HEK293 (cell line): Measurements from ENCODE around the gene KRT79.

Experiments
- CTCF ChIP-seq: fragments of 450-650 bp; formaldehyde crosslinking; IDR thresholded peaks from 2 replicates; pipeline ENCODE4 v1.5.1; 2016; ENCODE audit warnings: missing biosample characterization, missing genetic modification characterization
- GLI4 ChIP-seq: fragments of 450-650 bp; formaldehyde crosslinking; IDR thresholded peaks from 2 replicates; pipeline ENCODE4 v1.5.1; 2016; ENCODE audit warnings: missing biosample characterization, missing genetic modification characterization
- KLF8 ChIP-seq: fragments of 450-650 bp; formaldehyde crosslinking; IDR thresholded peaks from 2 replicates; pipeline ENCODE4 v1.5.1; 2016; ENCODE audit warnings: missing biosample characterization, missing genetic modification characterization
- KLF9 ChIP-seq: fragments of 450-650 bp; formaldehyde crosslinking; IDR thresholded peaks from 2 replicates; pipeline ENCODE4 v1.5.1; 2016; ENCODE audit warnings: missing biosample characterization, missing genetic modification characterization, low read depth
- PATZ1 ChIP-seq: fragments of 450-650 bp; formaldehyde crosslinking; IDR thresholded peaks from 2 replicates; pipeline ENCODE4 v1.5.1; 2016; ENCODE audit warnings: missing biosample characterization, missing genetic modification characterization
- PRDM10 ChIP-seq: fragments of 450-650 bp; formaldehyde crosslinking; IDR thresholded peaks from 2 replicates; pipeline ENCODE4 v1.5.1; 2016; ENCODE audit warnings: missing biosample characterization, missing genetic modification characterization
- SCRT1 ChIP-seq: fragments of 450-650 bp; formaldehyde crosslinking; IDR thresholded peaks from 2 replicates; pipeline ENCODE4 v1.5.1; 2016; ENCODE audit warnings: missing biosample characterization, missing genetic modification characterization, borderline replicate concordance
- SP7 ChIP-seq: fragments of 450-650 bp; formaldehyde crosslinking; IDR thresholded peaks from 2 replicates; pipeline ENCODE4 v1.5.1; 2016; ENCODE audit warnings: missing biosample characterization, missing genetic modification characterization
- ZBTB17 ChIP-seq: fragments of 450-650 bp; formaldehyde crosslinking; IDR thresholded peaks from 2 replicates; pipeline ENCODE4 v1.5.1; 2016; ENCODE audit warnings: missing biosample characterization, missing genetic modification characterization
- ZBTB20 ChIP-seq: fragments of 450-650 bp; formaldehyde crosslinking; IDR thresholded peaks from 2 replicates; pipeline ENCODE4 v1.5.1; 2016; ENCODE audit warnings: missing biosample characterization, missing genetic modification characterization
- ZBTB49 ChIP-seq: fragments of 450-650 bp; formaldehyde crosslinking; IDR thresholded peaks from 2 replicates; pipeline ENCODE4 v1.5.1; 2016; ENCODE audit warnings: missing biosample characterization, missing genetic modification characterization, low read depth
- ZNF133 ChIP-seq: fragments of 450-650 bp; formaldehyde crosslinking; IDR thresholded peaks from 2 replicates; pipeline ENCODE4 v1.5.1; 2016; ENCODE audit warnings: missing biosample characterization, missing genetic modification characterization
- ZNF223 ChIP-seq: fragments of 450-650 bp; formaldehyde crosslinking; IDR thresholded peaks from 2 replicates; pipeline ENCODE4 v1.5.1; 2016; ENCODE audit warnings: missing biosample characterization, missing genetic modification characterization
- ZNF280C ChIP-seq: fragments of 450-650 bp; formaldehyde crosslinking; IDR thresholded peaks from 2 replicates; pipeline ENCODE4 v1.5.1; 2016; ENCODE audit warnings: missing biosample characterization, missing genetic modification characterization
- ZNF324 ChIP-seq: fragments of 450-650 bp; formaldehyde crosslinking; IDR thresholded peaks from 2 replicates; pipeline ENCODE4 v1.5.1; 2016; ENCODE audit warnings: missing biosample characterization, missing genetic modification characterization
- ZNF398 ChIP-seq: fragments of 450-650 bp; formaldehyde crosslinking; IDR thresholded peaks from 2 replicates; pipeline ENCODE4 v1.5.1; 2017; ENCODE audit warnings: missing biosample characterization, missing genetic modification characterization
- ZNF423 ChIP-seq: fragments of 450-650 bp; formaldehyde crosslinking; IDR thresholded peaks from 2 replicates; pipeline ENCODE4 v1.5.1; 2016; ENCODE audit warnings: missing biosample characterization, missing genetic modification characterization
- ZNF514 ChIP-seq: fragments of 450-650 bp; formaldehyde crosslinking; IDR thresholded peaks from 2 replicates; pipeline ENCODE4 v1.5.1; 2016; ENCODE audit warnings: missing biosample characterization, missing genetic modification characterization
- ZNF670 ChIP-seq: fragments of 450-650 bp; formaldehyde crosslinking; IDR thresholded peaks from 2 replicates; pipeline ENCODE4 v1.5.1; 2016; ENCODE audit warnings: missing biosample characterization, missing genetic modification characterization, low read depth
- ZNF704 ChIP-seq: fragments of 450-650 bp; formaldehyde crosslinking; IDR thresholded peaks from 2 replicates; pipeline ENCODE4 v1.5.1; 2016; ENCODE audit warnings: missing biosample characterization, missing genetic modification characterization
- ZSCAN4 ChIP-seq: fragments of 450-650 bp; formaldehyde crosslinking; IDR thresholded peaks from 2 replicates; pipeline ENCODE4 v1.5.1; 2017; ENCODE audit warnings: missing biosample characterization, missing genetic modification characterization

Gene KRT79

GRCh38 chr12:52879394-52880351 is 45.6 kb upstream of the KRT79 start (continued):
- TF ChIP-seq SCRT1 (no peak), ZNF423 (tag by site-specific recombination) (peak; percentile 58), ZNF223 (tag by site-specific recombination) (no peak), ZNF398 (peak; percentile 84), SP7 (tag by site-specific recombination) (peak; percentile 50), KLF9 (tag by site-specific recombination) (peak; percentile 41), ZBTB17 (tag by site-specific recombination) (peak; percentile 86; the same call in 1 of the 2 replicates), KLF8 (peak; percentile 55; the same call in 1 of the 2 replicates), ZNF704 (no peak), ZSCAN4 (tag by site-specific recombination) (peak; percentile 75), ZNF670 (tag by site-specific recombination) (no peak), ZNF324 (tag by site-specific recombination) (no peak), ZBTB49 (no peak), ZBTB20 (tag by site-specific recombination) (no peak), ZNF133 (no peak), ZNF280C (tag by site-specific recombination) (no peak), PATZ1 (tag by site-specific recombination) (peak; percentile 80), GLI4 (no peak), ZNF514 (no peak), PRDM10 (tag by site-specific recombination) (peak; percentile 89), CTCF (tag by site-specific recombination) (peak; percentile 98)
